ENCODE measurements around the gene HSF2. TPM values are rescaled to one million over a fixed set of nuclear protein-coding genes. Genes with fewer than 3 reads are reported as not detected.

The HSF2 gene
- total and polyA plus RNA-seq, 10 of the 15 experiments (the other 5 are each of a cell fraction or from before 2014, with no cell fraction given), result 9.5 to 38.3 (median 16.8) TPM

- no peak for TF ChIP-seq CEBPB (IDR thresholded peaks at IDR 0.05; ENCODE audit: borderline replicate concordance in 1 of 2, low read depth in 2 of 2, low read length in 2 of 2)
- TF ChIP-seq IKZF1 (conservative IDR thresholded peaks at IDR 0.05), result 0 out of 2 replicates have a peak, but pooled peaks have one; percentile 9
- TF ChIP-seq SP1 (IDR thresholded peaks at IDR 0.05; ENCODE audit: low read depth, low read length), result no peak
- TF ChIP-seq FOXK2 (IDR thresholded peaks at IDR 0.05), result no peak
- TF ChIP-seq NR2F1 (conservative IDR thresholded peaks at IDR 0.05), result 0 out of 2 replicates have a peak, but pooled peaks have one; percentile 4
- H3K27ac ChIP-seq (ENCODE audit: control insufficient read depth, insufficient read depth), result peak overlapping the region; percentile 74
- H3K79me2 ChIP-seq (ENCODE audit: control insufficient read depth, insufficient read depth, low read length), result peaks cover 39% of the 10 kb centered on the region
- H3K4me2 ChIP-seq (ENCODE audit: control insufficient read depth, insufficient read depth), result peak overlapping the region; percentile 89
- DNase-seq (ENCODE audit: low read depth, low spot score) (no peak), ATAC-seq (peak; percentile 42), FAIRE-seq (no peak)
- 0% methylated on average over 20 of the region's 20 CpGs for WGBS (ENCODE audit: insufficient coverage, insufficient replicate concordance, low lambda C conversion rate, missing lambda C conversion rate)
- H3K4me1 ChIP-seq (ENCODE audit: control insufficient read depth, insufficient read depth, low read length), result no peaks in the 10 kb centered on the region; the same call in none of the 2 replicates
- intact Hi-C loops (cut with micrococcal nuclease; ENCODE audit: unreplicated experiment), result no loop called here
- peak overlapping the region; percentile 99 for H2AFZ ChIP-seq (ENCODE audit: control insufficient read depth, low read depth, low read length)
- ChIA-PET CTCF (interaction anchor here (1.0 to 1.2 kb wide), 3 partner anchors 8 to 18 kb away, joined by 3 to 5 read pairs (median 3); no protein-coding TSS in a partner anchor), RAD21 (ENCODE audit: unreplicated experiment) (interaction anchor here (0.8 to 1.5 kb wide), 4 partner anchors 14 to 71 kb away, joined by 3 to 6 read pairs (median 4); partner anchors contain the start of gene SERINC1), POLR2A (interaction anchor here (1.5 to 1.6 kb wide), 2 partner anchors 8 to 72 kb away, joined by 4 to 9 read pairs; partner anchors contain the start of gene SERINC1), SMC1A (ENCODE audit: uncharacterized antibody, unreplicated experiment) (no interaction called here)
- no peaks in the 10 kb centered on the region for H3K27me3 ChIP-seq (replicated peaks in 1 of 2; ENCODE audit: control insufficient read depth in 2 of 2, insufficient read depth in 2 of 2, low read length in 1 of 2)
- H3K36me3 ChIP-seq (ENCODE audit: control insufficient read depth in 2 of 2, insufficient read depth in 2 of 2, low read length in 1 of 2), result no peaks in the 10 kb centered on the region
- no peaks in the 10 kb centered on the region for H4K20me1 ChIP-seq (ENCODE audit: control insufficient read depth, insufficient read depth)
- H3K4me3 ChIP-seq, result peak overlapping the region; percentile 93
- no peaks in the 10 kb centered on the region for H3K9me3 ChIP-seq (replicated peaks; ENCODE audit: control insufficient read depth, insufficient read depth, low read length)
- no TSS peak for BruUV-seq (replicated peaks)
- peak overlapping the region; percentile 84 for H3K9ac ChIP-seq (ENCODE audit: control insufficient read depth, insufficient read depth, low read length)
- in situ Hi-C loops (cut with MboI), result no loop called here
Measured at GRCh38 chr6:122400121-122400450, 634 bp downstream of the HSF2 start.

GRCh38 chr6:122400462-122401089 lies 1.1 kb downstream of the HSF2 start:
- POLR2A ChIA-PET, result no interaction called here
- no peak for DNase-seq (ENCODE audit: low read depth, low spot score)
- Histone ChIP-seq H3K4me2 (ENCODE audit: control insufficient read depth, insufficient read depth) (peak overlapping the region; percentile 89), H3K4me3 (peak overlapping the region; percentile 93), H3K36me3 (ENCODE audit: control insufficient read depth in 2 of 2, insufficient read depth in 2 of 2, low read length in 1 of 2) (no peaks in the 10 kb centered on the region), H3K27ac (ENCODE audit: control insufficient read depth, insufficient read depth) (peak overlapping the region; percentile 74), H3K79me2 (ENCODE audit: control insufficient read depth, insufficient read depth, low read length) (peaks cover 39% of the 10 kb centered on the region), H3K27me3 (replicated peaks in 1 of 2; ENCODE audit: control insufficient read depth in 2 of 2, insufficient read depth in 2 of 2, low read length in 1 of 2) (no peaks in the 10 kb centered on the region), H3K9ac (ENCODE audit: control insufficient read depth, insufficient read depth, low read length) (peak overlapping the region; percentile 84), H2AFZ (ENCODE audit: control insufficient read depth, low read depth, low read length) (no peak overlapping the region; the same call in 1 of the 2 replicates), H4K20me1 (ENCODE audit: control insufficient read depth, insufficient read depth) (no peaks in the 10 kb centered on the region), H3K9me3 (replicated peaks; ENCODE audit: control insufficient read depth, insufficient read depth, low read length) (no peaks in the 10 kb centered on the region), H3K4me1 (ENCODE audit: control insufficient read depth, insufficient read depth, low read length) (no peaks in the 10 kb centered on the region; the same call in none of the 2 replicates)
- no peak for TF ChIP-seq POLR2AphosphoS2 (IDR thresholded peaks at IDR 0.05; ENCODE audit: low read depth, low read length)
- TF ChIP-seq, protein P1, sequence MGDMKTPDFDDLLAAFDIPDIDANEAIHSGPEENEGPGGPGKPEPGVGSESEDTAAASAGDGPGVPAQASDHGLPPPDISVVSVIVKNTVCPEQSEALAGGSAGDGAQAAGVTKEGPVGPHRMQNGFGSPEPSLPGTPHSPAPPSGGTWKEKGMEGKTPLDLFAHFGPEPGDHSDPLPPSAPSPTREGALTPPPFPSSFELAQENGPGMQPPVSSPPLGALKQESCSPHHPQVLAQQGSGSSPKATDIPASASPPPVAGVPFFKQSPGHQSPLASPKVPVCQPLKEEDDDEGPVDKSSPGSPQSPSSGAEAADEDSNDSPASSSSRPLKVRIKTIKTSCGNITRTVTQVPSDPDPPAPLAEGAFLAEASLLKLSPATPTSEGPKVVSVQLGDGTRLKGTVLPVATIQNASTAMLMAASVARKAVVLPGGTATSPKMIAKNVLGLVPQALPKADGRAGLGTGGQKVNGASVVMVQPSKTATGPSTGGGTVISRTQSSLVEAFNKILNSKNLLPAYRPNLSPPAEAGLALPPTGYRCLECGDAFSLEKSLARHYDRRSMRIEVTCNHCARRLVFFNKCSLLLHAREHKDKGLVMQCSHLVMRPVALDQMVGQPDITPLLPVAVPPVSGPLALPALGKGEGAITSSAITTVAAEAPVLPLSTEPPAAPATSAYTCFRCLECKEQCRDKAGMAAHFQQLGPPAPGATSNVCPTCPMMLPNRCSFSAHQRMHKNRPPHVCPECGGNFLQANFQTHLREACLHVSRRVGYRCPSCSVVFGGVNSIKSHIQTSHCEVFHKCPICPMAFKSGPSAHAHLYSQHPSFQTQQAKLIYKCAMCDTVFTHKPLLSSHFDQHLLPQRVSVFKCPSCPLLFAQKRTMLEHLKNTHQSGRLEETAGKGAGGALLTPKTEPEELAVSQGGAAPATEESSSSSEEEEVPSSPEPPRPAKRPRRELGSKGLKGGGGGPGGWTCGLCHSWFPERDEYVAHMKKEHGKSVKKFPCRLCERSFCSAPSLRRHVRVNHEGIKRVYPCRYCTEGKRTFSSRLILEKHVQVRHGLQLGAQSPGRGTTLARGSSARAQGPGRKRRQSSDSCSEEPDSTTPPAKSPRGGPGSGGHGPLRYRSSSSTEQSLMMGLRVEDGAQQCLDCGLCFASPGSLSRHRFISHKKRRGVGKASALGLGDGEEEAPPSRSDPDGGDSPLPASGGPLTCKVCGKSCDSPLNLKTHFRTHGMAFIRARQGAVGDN (IDR thresholded peaks at IDR 0.05), result no peak
- no peak for ATAC-seq
- RAD21 ChIA-PET (ENCODE audit: unreplicated experiment), result no interaction called here
- SMC1A ChIA-PET (ENCODE audit: uncharacterized antibody, unreplicated experiment), result interaction anchor here (1.4 kb wide), 1 partner anchor 129 kb away, joined by 4 read pairs; no protein-coding TSS in a partner anchor
- CTCF ChIA-PET, result no interaction called here
- in situ Hi-C loops (cut with MboI), result no loop called here
- TSS peak; percentile 55 for BruUV-seq (replicated peaks)
- 52% methylated on average over 4 of the region's 4 CpGs for WGBS (ENCODE audit: insufficient coverage, insufficient replicate concordance, low lambda C conversion rate, missing lambda C conversion rate)
- intact Hi-C loops (cut with micrococcal nuclease; ENCODE audit: unreplicated experiment), result no loop called here
- no peak for FAIRE-seq
